ENCODE measurements around the gene CEP112. TPM values are rescaled to one million over a fixed set of nuclear protein-coding genes. Genes with fewer than 3 reads are reported as not detected.

The CEP112 gene
- polyA plus RNA-seq, 1 donor (not counting 4 experiments of a cell fraction or from before 2014, with no cell fraction given) = 2.6 TPM

DNA sequence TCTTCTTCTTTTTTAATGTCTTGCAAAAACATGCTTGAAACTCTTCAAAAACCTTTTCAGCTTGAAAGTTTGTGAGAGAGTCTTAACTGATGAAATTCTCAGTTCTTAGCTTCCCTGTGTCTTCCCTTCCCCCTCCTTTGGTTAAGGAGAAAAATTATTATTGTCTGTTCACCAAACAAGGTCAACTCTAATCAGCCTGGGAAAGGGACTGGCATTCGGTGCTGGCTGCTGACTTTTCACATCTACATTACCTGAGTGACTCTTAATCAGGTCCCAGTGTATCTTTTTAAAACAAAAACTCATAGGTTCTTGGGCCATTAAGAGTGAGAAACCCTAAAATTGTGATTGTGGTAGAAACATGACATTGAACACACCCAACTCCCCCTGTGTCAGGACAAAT lies 591.4 kb downstream of the CEP112 start:
- TF ChIP-seq CTCF (optimal IDR thresholded peaks at IDR 0.05 in 1 of 3, IDR thresholded peaks at IDR 0.05 in 1 of 3, conservative IDR thresholded peaks at IDR 0.05 in 1 of 3; ENCODE audit: extremely low read depth in 1 of 3, insufficient read depth in 2 of 3, low read length in 3 of 3) = no peak
- TF ChIP-seq EZH2 (IDR thresholded peaks at IDR 0.05; ENCODE audit: low read length) = no peak
- Histone ChIP-seq H3K4me3 (ENCODE audit: control insufficient read depth in 2 of 3, extremely low read depth in 1 of 3, insufficient read depth in 2 of 3, low read depth in 1 of 3, low read length in 3 of 3) (no peak overlapping the region), H3K4me2 (ENCODE audit: control insufficient read depth, extremely low read depth, insufficient read depth, low read depth, low read length) (no peak overlapping the region), H3K27me3 (ENCODE audit: control insufficient read depth, extremely low read depth, insufficient read depth, low read length) (no peaks in the 10 kb centered on the region), H3K36me3 (ENCODE audit: control insufficient read depth in 2 of 2, extremely low read depth in 1 of 2, insufficient read depth in 2 of 2, low read length in 2 of 2) (no peaks in the 10 kb centered on the region), H3K9me1 (ENCODE audit: control insufficient read depth, extremely low read depth, insufficient read depth, low read length) (no peaks in the 10 kb centered on the region), H2AFZ (ENCODE audit: control insufficient read depth, low read length) (no peak overlapping the region), H3K4me1 (ENCODE audit: control insufficient read depth, extremely low read depth, insufficient read depth, low read length) (no peaks in the 10 kb centered on the region), H3K79me2 (ENCODE audit: control insufficient read depth, insufficient read depth, low read length) (no peaks in the 10 kb centered on the region), H3K27ac (ENCODE audit: control insufficient read depth, insufficient read depth, low read length) (no peak overlapping the region), H3K9ac (ENCODE audit: control insufficient read depth, extremely low read depth, insufficient read depth, low read length) (no peak overlapping the region), H4K20me1 (ENCODE audit: control insufficient read depth, extremely low read depth, insufficient read depth, low read length) (no peaks in the 10 kb centered on the region), H3K9me3 (ENCODE audit: control insufficient read depth, low read depth, low read length) (no peaks in the 10 kb centered on the region)
- no peak for FAIRE-seq
- dilution Hi-C loops (cut with MboI; ENCODE audit: extremely low pct_ligation_motif_present, low sequenced_read_pairs) = no loop called here
- no peak for DNase-seq (ENCODE audit: low read depth, low spot score)

- dilution Hi-C loops (cut with MboI; ENCODE audit: extremely low pct_ligation_motif_present, low sequenced_read_pairs) = no loop called here
- Histone ChIP-seq H3K79me2 (ENCODE audit: control insufficient read depth, insufficient read depth, low read length) (no peaks in the 10 kb centered on the region), H3K4me2 (ENCODE audit: control insufficient read depth, extremely low read depth, insufficient read depth, low read depth, low read length) (no peak overlapping the region), H3K9me1 (ENCODE audit: control insufficient read depth, extremely low read depth, insufficient read depth, low read length) (no peaks in the 10 kb centered on the region), H3K27ac (ENCODE audit: control insufficient read depth, insufficient read depth, low read length) (no peak overlapping the region), H4K20me1 (ENCODE audit: control insufficient read depth, extremely low read depth, insufficient read depth, low read length) (no peaks in the 10 kb centered on the region), H3K36me3 (ENCODE audit: control insufficient read depth in 2 of 2, extremely low read depth in 1 of 2, insufficient read depth in 2 of 2, low read length in 2 of 2) (no peaks in the 10 kb centered on the region), H3K4me3 (ENCODE audit: control insufficient read depth in 2 of 3, extremely low read depth in 1 of 3, insufficient read depth in 2 of 3, low read depth in 1 of 3, low read length in 3 of 3) (no peak overlapping the region), H3K9me3 (ENCODE audit: control insufficient read depth, low read depth, low read length) (no peaks in the 10 kb centered on the region), H3K9ac (ENCODE audit: control insufficient read depth, extremely low read depth, insufficient read depth, low read length) (no peak overlapping the region), H3K4me1 (ENCODE audit: control insufficient read depth, extremely low read depth, insufficient read depth, low read length) (no peaks in the 10 kb centered on the region), H3K27me3 (ENCODE audit: control insufficient read depth, extremely low read depth, insufficient read depth, low read length) (no peaks in the 10 kb centered on the region), H2AFZ (ENCODE audit: control insufficient read depth, low read length) (no peak overlapping the region)
- FAIRE-seq (no peak), DNase-seq (ENCODE audit: low read depth, low spot score) (no peak)
- no peak for TF ChIP-seq CTCF (optimal IDR thresholded peaks at IDR 0.05 in 1 of 3, IDR thresholded peaks at IDR 0.05 in 1 of 3, conservative IDR thresholded peaks at IDR 0.05 in 1 of 3; ENCODE audit: extremely low read depth in 1 of 3, insufficient read depth in 2 of 3, low read length in 3 of 3)
- no peak for TF ChIP-seq EZH2 (IDR thresholded peaks at IDR 0.05; ENCODE audit: low read length)
These were observed 592.3 kb downstream of the CEP112 start for GRCh38 chr17:65599650-65600049.

All from keratinocyte (primary cell).